ENCODE measurements around the gene NPTX2.

Gene NPTX2

GRCh38 chr7:98618786-98619185 is 1.7 kb downstream of the NPTX2 start:
- DNase-seq (ENCODE audit: low spot score) = no peak

GRCh38 chr7:98619450-98620321 is 2.6 kb downstream of the NPTX2 start:
- DNase-seq (ENCODE audit: low spot score) = no peak

- DNase-seq (ENCODE audit: low spot score) = no peak
These were observed 4.7 kb downstream of the NPTX2 start for GRCh38 chr7:98621573-98622482.

- DNase-seq (ENCODE audit: low spot score) = no peak
These were observed 5.8 kb downstream of the NPTX2 start for GRCh38 chr7:98622926-98623325.

GRCh38 chr7:98624846-98625420 is 7.8 kb downstream of the NPTX2 start:
- DNase-seq (ENCODE audit: low spot score) = no peak

GRCh38 chr7:98626460-98627412 is 9.7 kb downstream of the NPTX2 start:
- no peak for DNase-seq (ENCODE audit: low spot score)

GRCh38 chr7:98627413-98627790 is 10.3 kb downstream of the NPTX2 start:
- DNase-seq (ENCODE audit: low spot score) = no peak

GRCh38 chr7:98628418-98628817 is 11.3 kb downstream of the NPTX2 start:
- no peak for DNase-seq (ENCODE audit: low spot score)

- DNase-seq (ENCODE audit: low spot score) = no peak
These were observed 11.9 kb downstream of the NPTX2 start for GRCh38 chr7:98629001-98629431.

- no peak for DNase-seq (ENCODE audit: low spot score)
These were observed 13.1 kb downstream of the NPTX2 start for GRCh38 chr7:98630149-98630548.

GRCh38 chr7:98630770-98631169 is 13.7 kb downstream of the NPTX2 start:
- no peak for DNase-seq (ENCODE audit: low spot score)

- no peak for DNase-seq (ENCODE audit: low spot score)
These were observed 21.8 kb downstream of the NPTX2 start for GRCh38 chr7:98638853-98639252.

GRCh38 chr7:98640375-98640774 is 23.3 kb downstream of the NPTX2 start:
- no peak for DNase-seq (ENCODE audit: low spot score)

- no peak for DNase-seq (ENCODE audit: low spot score)
These were observed 24.8 kb downstream of the NPTX2 start for GRCh38 chr7:98641646-98642500.

GRCh38 chr7:98643236-98643985 is 26.3 kb downstream of the NPTX2 start:
- DNase-seq (ENCODE audit: low spot score) = no peak

GRCh38 chr7:98646465-98646864 is 29.4 kb downstream of the NPTX2 start:
- no peak for DNase-seq (ENCODE audit: low spot score)

- DNase-seq (ENCODE audit: low spot score) = no peak
These were observed 30.2 kb downstream of the NPTX2 start for GRCh38 chr7:98647326-98647725.

- DNase-seq (ENCODE audit: low spot score) = no peak
These were observed 34.7 kb downstream of the NPTX2 start for GRCh38 chr7:98651760-98652159.

- no peak for DNase-seq (ENCODE audit: low spot score)
These were observed 36.7 kb downstream of the NPTX2 start for GRCh38 chr7:98653601-98654310.

Data from D341Med (cell line).